CD4-positive, alpha-beta T cell treated with Interleukin-15 for 4 hours (primary cell): ENCODE results near the gene PLA2G4D.

Source experiments
- DNase-seq: peaks from one replicate; pipeline ENCODE4 v3.0.0-alpha.2; 2020; ENCODE audit warnings: low spot score

Gene PLA2G4D

GRCh38 chr15:42053010-42053409 is 41.4 kb downstream of the PLA2G4D start:
- no peak for DNase-seq

GRCh38 chr15:42050484-42051255 is 43.7 kb downstream of the PLA2G4D start:
- DNase-seq: no peak

GRCh38 chr15:42048821-42049200 is 45.6 kb downstream of the PLA2G4D start:
- no peak for DNase-seq

- DNase-seq: no peak
Measured at GRCh38 chr15:42048080-42048820, 46.1 kb downstream of the PLA2G4D start.

- DNase-seq: no peak
Measured at GRCh38 chr15:42046597-42046996, 47.8 kb downstream of the PLA2G4D start.

GRCh38 chr15:42045211-42045615 is 49.1 kb downstream of the PLA2G4D start:
- no peak for DNase-seq

GRCh38 chr15:42042602-42043400 is 51.6 kb downstream of the PLA2G4D start:
- no peak for DNase-seq

- DNase-seq: no peak
Measured at GRCh38 chr15:42038401-42038800, 56.0 kb downstream of the PLA2G4D start.

GRCh38 chr15:42037656-42038055 is 56.7 kb downstream of the PLA2G4D start:
- DNase-seq: no peak

- DNase-seq: no peak
Measured at GRCh38 chr15:42036966-42037365, 57.4 kb downstream of the PLA2G4D start.

- no peak for DNase-seq
Measured at GRCh38 chr15:42036112-42036905, 58.1 kb downstream of the PLA2G4D start.

GRCh38 chr15:42035435-42035761 is 59.0 kb downstream of the PLA2G4D start:
- no peak for DNase-seq

- no peak for DNase-seq
Measured at GRCh38 chr15:42034628-42035434, 59.5 kb downstream of the PLA2G4D start.

GRCh38 chr15:42033214-42033873 is 61.0 kb downstream of the PLA2G4D start:
- DNase-seq: no peak

- DNase-seq: no peak
Measured at GRCh38 chr15:42032376-42033213, 61.8 kb downstream of the PLA2G4D start.

GRCh38 chr15:42031198-42031915 is 63.0 kb downstream of the PLA2G4D start:
- DNase-seq: no peak

- DNase-seq: no peak
Measured at GRCh38 chr15:42027521-42027920, 66.8 kb downstream of the PLA2G4D start.

GRCh38 chr15:42024303-42024702 is 70.1 kb downstream of the PLA2G4D start:
- no peak for DNase-seq

- DNase-seq: no peak
Measured at GRCh38 chr15:42021593-42021992, 72.8 kb downstream of the PLA2G4D start.
